ENCODE measurements around the gene GM2A.
"Not testable (repeated sequence)": the region's sequence is repeated elsewhere in the genome, so short reads cannot be mapped to it uniquely, and the experiment has no call there.

Gene GM2A

DNA sequence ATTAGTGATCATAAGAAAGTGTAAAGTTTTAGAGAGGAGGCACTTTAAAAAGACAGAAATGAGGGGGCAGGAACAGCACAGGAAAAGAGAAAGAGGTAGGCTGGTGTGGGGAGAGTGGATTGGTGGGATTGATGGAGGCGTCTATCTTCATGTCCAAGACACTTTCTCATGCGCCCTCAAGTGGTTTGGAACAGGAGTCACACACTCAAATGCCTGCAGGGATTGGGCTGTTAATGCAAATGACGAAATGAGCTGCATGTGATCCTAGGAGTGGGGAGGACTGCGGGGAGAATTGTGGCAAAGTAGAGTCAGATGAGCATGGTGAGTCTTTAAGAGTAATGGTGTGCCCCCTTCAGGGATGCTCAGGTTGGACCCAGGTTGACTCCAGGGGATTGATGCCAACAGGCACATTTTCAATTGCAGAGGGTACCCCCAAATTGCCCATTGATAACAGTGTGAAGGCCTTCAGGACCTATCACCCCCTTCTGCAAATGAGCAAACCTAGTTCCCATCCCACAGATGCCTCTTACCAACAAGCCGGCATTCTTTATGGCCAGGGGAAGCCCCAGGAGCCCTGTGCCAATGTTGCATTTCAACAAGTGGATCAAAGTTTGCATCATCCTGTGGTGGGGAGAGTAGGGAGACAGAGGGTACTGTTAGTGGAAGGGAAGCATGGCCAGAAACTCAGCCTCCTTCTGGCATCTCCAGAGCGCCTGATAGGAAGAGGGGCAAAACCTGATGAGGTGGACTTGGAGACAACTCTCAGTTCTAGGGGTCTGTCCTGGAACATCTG, 45.3 kb downstream of the GM2A start:
- Histone ChIP-seq H3K4me1 (no peaks in the 10 kb centered on the region), H3K27me3 (no peaks in the 10 kb centered on the region), H3K36me3 (no peaks in the 10 kb centered on the region), H3K4me3 (ENCODE audit: low read depth, low read length) (no peak overlapping the region), H3K9me3 (no peaks in the 10 kb centered on the region)
- TF ChIP-seq, protein P1, sequence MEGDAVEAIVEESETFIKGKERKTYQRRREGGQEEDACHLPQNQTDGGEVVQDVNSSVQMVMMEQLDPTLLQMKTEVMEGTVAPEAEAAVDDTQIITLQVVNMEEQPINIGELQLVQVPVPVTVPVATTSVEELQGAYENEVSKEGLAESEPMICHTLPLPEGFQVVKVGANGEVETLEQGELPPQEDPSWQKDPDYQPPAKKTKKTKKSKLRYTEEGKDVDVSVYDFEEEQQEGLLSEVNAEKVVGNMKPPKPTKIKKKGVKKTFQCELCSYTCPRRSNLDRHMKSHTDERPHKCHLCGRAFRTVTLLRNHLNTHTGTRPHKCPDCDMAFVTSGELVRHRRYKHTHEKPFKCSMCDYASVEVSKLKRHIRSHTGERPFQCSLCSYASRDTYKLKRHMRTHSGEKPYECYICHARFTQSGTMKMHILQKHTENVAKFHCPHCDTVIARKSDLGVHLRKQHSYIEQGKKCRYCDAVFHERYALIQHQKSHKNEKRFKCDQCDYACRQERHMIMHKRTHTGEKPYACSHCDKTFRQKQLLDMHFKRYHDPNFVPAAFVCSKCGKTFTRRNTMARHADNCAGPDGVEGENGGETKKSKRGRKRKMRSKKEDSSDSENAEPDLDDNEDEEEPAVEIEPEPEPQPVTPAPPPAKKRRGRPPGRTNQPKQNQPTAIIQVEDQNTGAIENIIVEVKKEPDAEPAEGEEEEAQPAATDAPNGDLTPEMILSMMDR (IDR thresholded peaks at IDR 0.05; ENCODE audit: low read depth, low read length), result peak; percentile 53
- DNase-seq, result no peak

- no peaks in the 10 kb centered on the region for H3K36me3 ChIP-seq
- TF ChIP-seq, protein P1 (IDR thresholded peaks at IDR 0.05; ENCODE audit: low read depth, low read length), result no peak
- H3K9me3 ChIP-seq, result no peaks in the 10 kb centered on the region
- H3K27me3 ChIP-seq, result 0 out of 2 replicates have a peak, but pooled peaks cover 6% of the 10 kb centered on the region
- H3K4me1 ChIP-seq, result no peaks in the 10 kb centered on the region
- DNase-seq, result no peak
- no peak within 1 kb of the TSS for H3K4me3 ChIP-seq (ENCODE audit: low read depth, low read length)
Measured at GRCh38 chr5:151303666-151304065, 50.7 kb downstream of the GM2A start, which contains the start of gene SLC36A3. SLC36A3 (minus strand) TSS chr5:151303766; CDS start chr5:151303354, 412 bp downstream.

- H3K36me3 ChIP-seq; H3K4me1 ChIP-seq; H3K9me3 ChIP-seq; H3K27me3 ChIP-seq; H3K4me3 ChIP-seq (ENCODE audit: low read depth, low read length); DNase-seq: not testable (repeated sequence)
Measured at GRCh38 chr5:151309266-151309665, 56.3 kb downstream of the GM2A start.

GRCh38 chr5:151309821-151310220, 56.8 kb downstream of the GM2A start:
- H3K27me3 ChIP-seq; DNase-seq; H3K4me3 ChIP-seq (ENCODE audit: low read depth, low read length); H3K9me3 ChIP-seq; H3K4me1 ChIP-seq; H3K36me3 ChIP-seq: not testable (repeated sequence)

DNA sequence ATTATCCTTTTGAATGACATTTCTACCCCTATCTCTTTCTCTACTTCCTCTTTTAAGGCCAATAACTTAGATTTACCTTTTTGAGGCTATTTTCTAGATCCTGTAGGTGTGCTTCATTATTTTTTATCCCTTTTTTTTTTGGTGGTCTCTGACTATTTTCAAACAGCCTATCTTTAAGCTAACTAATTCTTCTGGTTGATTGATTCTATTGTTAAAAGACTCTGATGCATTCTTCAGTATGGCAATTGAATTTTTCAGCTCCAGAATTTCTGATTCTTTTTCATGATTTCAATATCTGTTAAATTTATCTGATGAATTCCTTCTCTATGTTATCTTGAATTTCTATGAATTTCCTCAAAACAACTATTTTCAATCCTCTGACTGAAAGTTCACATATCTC, 57.9 kb downstream of the GM2A start:
- Histone ChIP-seq H3K9me3 (no peaks in the 10 kb centered on the region; the same call in 1 of the 2 replicates), H3K4me3 (ENCODE audit: low read depth, low read length) (no peak overlapping the region), H3K36me3 (no peaks in the 10 kb centered on the region), H3K4me1 (no peaks in the 10 kb centered on the region), H3K27me3 (0 out of 2 replicates have a peak, but pooled peaks cover 6% of the 10 kb centered on the region)
- no peak for DNase-seq
- TF ChIP-seq, protein P1 (IDR thresholded peaks at IDR 0.05; ENCODE audit: low read depth, low read length), result no peak

DNA sequence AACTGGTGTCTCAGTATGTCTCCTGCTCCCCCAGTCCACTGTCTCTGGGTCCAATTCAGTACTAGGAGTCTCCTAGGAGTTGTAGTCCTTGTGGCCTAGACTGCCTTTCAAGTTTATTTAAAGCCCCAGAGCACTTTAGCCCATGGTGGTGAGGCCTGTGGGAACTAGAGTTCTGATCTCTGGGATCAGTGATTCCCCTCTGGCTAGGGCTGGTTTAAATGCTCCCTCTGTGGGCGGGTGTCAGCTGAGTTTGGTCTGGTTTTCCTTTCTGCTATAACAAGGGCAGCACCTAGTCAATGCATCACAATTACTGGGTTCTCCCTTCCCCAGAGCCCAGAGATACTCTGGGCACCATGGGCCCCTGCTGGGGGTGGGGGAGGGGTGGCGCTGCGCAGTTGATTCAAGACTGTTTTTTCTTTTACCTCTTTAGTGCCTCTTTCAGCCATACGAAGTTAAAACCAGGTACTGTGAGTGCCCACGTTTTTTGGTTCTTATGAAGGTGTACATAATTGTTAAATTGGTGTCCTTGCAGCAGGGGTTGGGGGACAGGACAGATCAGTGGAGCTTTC, 59.9 kb downstream of the GM2A start:
- DNase-seq, result no peak
- H3K4me3 ChIP-seq (ENCODE audit: low read depth, low read length), result no peak overlapping the region
- TF ChIP-seq, protein P1 (IDR thresholded peaks at IDR 0.05; ENCODE audit: low read depth, low read length), result no peak

GRCh38 chr5:151313357-151313756, 60.4 kb downstream of the GM2A start:
- TF ChIP-seq, protein P1 (IDR thresholded peaks at IDR 0.05; ENCODE audit: low read depth, low read length), result no peak

More for the DNA sequence above, 59.9 kb downstream of the GM2A start:
- Histone ChIP-seq H3K4me1 (no peaks in the 10 kb centered on the region), H3K9me3 (no peaks in the 10 kb centered on the region; the same call in 1 of the 2 replicates), H3K27me3 (no peaks in the 10 kb centered on the region), H3K36me3 (no peaks in the 10 kb centered on the region)

More at GRCh38 chr5:151313357-151313756, 60.4 kb downstream of the GM2A start:
- Histone ChIP-seq H3K4me1 (no peaks in the 10 kb centered on the region), H3K4me3 (ENCODE audit: low read depth, low read length) (no peak overlapping the region), H3K9me3 (no peaks in the 10 kb centered on the region; the same call in 1 of the 2 replicates), H3K36me3 (no peaks in the 10 kb centered on the region), H3K27me3 (no peaks in the 10 kb centered on the region)
- DNase-seq, result no peak
